Right ventricle myocardium superior (tissue), 1 donor: ENCODE results near the gene ARMC3. TPM values are rescaled to one million over a fixed set of nuclear protein-coding genes. Genes with fewer than 3 reads are reported as not detected.
"Not testable (repeated sequence)": the region's sequence is repeated elsewhere in the genome, so short reads cannot be mapped to it uniquely, and the experiment has no call there.

ENCODE experiments used
- ATAC-seq: fragments of 200-7000 bp; cut with Tn5 transposase; one replicate; pipeline ENCODE4 v1.9.1; 2020; ENCODE audit warnings: mild to moderate bottlenecking; ENCODE audit not compliant: poor library complexity
- DNase-seq: peaks from one replicate; pipeline ENCODE4 v3.0.0-alpha.2; 2020
- intact Hi-C: fragments of 100-400 bp; cut with DNase I; formaldehyde crosslinking; loops from one replicate; pipeline ENCODE4 v1.11.2; 2022
- long read RNA-seq: library from polyadenylated mRNA; unstranded; transcript quantifications from one replicate; pipeline ENCODE4 v2.0.0, GENCODE V29; 2021
- total RNA-seq: library from RNA; stranded (reverse); fragmentation: NEBNext Ultra II Directional; extraction: Animal tissue kit (Norgen Biotek cat#: 25700); gene quantifications from one replicate; pipeline ENCODE4 v1.2.1, GENCODE V29; 2021
- donor health status: DM: no; HTN: yes; CAD: no; lungs with severe emphysema.

The ARMC3 gene, protein sequence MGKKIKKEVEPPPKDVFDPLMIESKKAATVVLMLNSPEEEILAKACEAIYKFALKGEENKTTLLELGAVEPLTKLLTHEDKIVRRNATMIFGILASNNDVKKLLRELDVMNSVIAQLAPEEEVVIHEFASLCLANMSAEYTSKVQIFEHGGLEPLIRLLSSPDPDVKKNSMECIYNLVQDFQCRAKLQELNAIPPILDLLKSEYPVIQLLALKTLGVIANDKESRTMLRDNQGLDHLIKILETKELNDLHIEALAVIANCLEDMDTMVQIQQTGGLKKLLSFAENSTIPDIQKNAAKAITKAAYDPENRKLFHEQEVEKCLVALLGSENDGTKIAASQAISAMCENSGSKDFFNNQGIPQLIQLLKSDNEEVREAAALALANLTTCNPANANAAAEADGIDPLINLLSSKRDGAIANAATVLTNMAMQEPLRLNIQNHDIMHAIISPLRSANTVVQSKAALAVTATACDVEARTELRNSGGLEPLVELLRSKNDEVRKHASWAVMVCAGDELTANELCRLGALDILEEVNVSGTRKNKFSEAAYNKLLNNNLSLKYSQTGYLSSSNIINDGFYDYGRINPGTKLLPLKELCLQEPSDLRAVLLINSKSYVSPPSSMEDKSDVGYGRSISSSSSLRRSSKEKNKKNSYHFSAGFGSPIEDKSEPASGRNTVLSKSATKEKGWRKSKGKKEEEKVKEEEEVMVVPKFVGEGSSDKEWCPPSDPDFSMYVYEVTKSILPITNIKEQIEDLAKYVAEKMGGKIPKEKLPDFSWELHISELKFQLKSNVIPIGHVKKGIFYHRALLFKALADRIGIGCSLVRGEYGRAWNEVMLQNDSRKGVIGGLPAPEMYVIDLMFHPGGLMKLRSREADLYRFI
- not detected for total RNA-seq
- long read RNA-seq, result 0 reads

- intact Hi-C loops, result no loop called here
- DNase-seq, result peak; percentile 80
- ATAC-seq, result peak; percentile 97
Observed at GRCh38 chr10:22927661-22928403, at the start of gene ARMC3. TSS of gene ARMC3 (plus strand) at chr10:22928053. CDS start at chr10:22931997, 3,944 bp downstream.

DNA sequence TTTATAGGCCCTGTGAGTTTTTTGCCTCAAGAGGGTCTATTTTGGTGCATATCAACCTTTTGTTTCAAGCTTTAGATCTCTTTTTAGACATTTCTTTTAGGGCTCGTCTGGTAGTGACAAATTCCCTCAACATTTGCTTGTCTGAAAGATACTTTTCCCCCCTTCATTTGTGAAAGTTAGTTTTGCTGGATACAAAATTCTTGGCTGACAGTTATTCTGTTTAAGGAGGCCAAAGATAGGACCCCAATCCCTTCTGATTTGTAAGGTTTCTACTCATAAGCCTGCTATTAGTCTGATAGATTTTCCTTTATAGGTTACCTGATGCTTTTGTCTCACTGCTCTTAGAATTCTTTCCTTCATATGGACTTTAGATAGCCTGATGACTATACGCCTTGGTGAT lies 36.1 kb upstream of the ARMC3 start:
- ATAC-seq, result no peak
- intact Hi-C loops, result no loop called here

GRCh38 chr10:22893781-22894180 lies 34.1 kb upstream of the ARMC3 start:
- ATAC-seq (no peak), DNase-seq (no peak)
- intact Hi-C loops, result no loop called here

More for the DNA sequence above, 36.1 kb upstream of the ARMC3 start:
- DNase-seq, result no peak

- intact Hi-C loops, result no loop called here
- DNase-seq (no peak), ATAC-seq (peak; percentile 29)
Observed at GRCh38 chr10:22894714-22895113, 33.1 kb upstream of the ARMC3 start.

GRCh38 chr10:22895252-22895651 lies 32.6 kb upstream of the ARMC3 start:
- intact Hi-C loops, result no loop called here
- ATAC-seq (no peak), DNase-seq (no peak)

DNA sequence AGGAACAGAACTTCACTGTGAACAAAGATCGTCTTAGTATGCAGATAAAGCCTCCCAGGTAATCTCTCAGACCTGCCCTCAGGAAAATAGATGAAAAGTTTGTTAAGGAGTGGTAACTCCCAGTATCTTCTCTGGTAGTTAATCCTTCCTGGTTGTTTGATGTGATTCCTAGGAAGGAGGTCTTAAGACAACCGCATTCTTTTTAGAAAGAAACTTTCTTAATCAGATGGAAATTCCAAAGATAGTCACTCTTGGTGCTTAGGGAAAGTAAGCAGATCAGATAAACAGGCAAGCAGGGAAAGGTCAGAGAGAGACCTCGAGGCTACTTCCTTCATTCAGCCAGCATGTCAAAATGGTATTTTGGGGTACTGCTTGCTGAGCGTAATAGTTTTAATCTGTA lies 30.5 kb upstream of the ARMC3 start:
- DNase-seq, result no peak
- ATAC-seq, result no peak
- intact Hi-C loops, result no loop called here

DNA sequence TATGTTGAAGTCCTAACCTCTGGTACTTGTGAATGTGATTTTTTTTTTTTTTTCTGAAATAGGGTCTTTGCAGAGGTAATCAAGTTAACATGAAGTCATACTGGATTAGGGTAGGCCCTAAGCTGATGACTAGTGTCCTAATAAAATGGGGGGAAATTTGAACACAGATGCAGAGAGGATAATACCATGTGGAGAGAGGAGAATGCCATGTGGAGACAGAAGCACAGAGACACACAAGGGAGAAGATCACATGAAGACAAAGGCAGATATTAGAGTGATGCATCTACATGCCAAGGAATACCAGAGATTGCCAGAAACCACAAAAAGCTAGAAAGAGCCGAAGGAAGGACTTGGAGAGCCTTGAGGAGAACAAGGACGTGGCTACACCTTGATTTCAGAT lies 28.5 kb upstream of the ARMC3 start:
- DNase-seq (no peak), ATAC-seq (no peak)
- intact Hi-C loops, result no loop called here

- intact Hi-C loops, result no loop called here
- ATAC-seq, result no peak
- no peak for DNase-seq
Observed at GRCh38 chr10:22899775-22900174, 28.1 kb upstream of the ARMC3 start.

DNA sequence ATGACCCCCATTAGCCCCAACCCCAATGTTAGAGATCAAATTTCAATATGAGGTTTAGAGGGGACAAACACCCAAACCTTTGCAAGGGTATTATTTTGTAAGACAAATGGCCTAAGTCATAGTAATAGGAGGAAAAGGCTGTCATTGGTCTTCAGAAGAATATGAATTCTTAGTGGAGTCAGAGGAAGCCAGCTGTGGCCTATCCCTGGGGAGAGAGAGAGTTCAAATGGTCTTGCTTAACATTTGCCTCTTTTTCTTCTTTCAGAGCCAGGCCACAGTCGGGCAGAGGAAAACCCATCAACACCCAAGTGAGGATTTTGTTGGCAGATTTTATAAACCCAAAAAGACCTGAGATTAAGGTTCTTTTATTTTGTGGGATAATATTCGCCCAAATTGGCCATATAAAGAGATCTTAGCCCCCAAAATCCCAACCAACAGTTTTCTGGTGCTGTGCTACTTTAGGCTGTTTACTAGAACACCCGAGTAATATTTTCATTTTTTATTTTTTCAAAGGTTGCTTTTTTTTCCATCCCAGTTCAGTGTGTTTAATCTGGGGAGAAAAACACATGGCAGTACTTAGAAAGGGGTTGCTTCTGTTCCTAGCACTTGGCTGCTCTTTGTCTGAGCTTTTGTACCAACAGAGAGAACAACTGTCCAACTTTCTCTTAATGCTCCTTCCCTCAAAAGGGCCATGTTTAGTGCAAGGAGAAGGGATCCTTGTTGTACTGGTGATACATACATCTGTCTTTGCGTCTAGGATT lies 26.8 kb upstream of the ARMC3 start:
- DNase-seq (peak; percentile 58), ATAC-seq (peak; percentile 96)
- intact Hi-C loops, result no loop called here

- ATAC-seq, intact Hi-C loops, DNase-seq: not testable (repeated sequence)
Observed at GRCh38 chr10:22902147-22902546, 25.7 kb upstream of the ARMC3 start.

DNA sequence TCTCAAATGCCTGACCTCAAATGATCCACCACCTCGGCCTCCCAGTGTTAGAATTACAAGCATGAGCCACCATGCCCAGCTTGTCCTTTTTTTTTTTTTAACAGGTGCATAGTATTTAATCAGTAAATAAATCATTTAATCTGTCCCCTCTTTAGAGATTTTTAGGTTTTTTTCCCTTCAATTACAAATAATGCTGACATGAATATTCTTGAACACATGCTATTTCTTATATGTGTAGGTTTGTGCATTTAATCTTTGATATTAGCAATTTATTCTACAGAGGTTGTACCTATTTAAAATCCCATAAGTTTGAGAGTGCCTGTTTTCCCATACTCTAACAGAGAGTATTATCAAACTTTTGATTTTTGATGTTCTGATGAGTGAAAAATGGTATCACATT lies 24.2 kb upstream of the ARMC3 start:
- intact Hi-C loops, result no loop called here
- ATAC-seq (no peak), DNase-seq (no peak)

DNA sequence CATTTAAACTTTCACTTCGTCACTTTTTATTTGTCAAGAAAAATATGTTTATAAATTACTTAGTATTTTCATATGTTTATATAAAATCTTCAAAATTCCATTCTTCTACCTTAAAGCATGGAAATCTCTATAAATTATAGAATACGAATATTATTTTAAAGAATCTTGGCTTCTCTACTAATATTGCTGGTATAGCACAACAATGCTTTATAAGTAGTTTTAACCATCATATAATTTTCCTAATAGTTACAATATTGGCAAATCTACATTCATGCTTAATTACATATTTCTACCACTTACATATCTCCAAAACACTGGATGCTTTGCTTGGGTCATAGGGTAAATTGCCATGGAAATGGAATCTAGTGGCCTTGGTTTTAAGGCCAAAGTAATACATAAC lies 21.1 kb upstream of the ARMC3 start:
- intact Hi-C loops, result no loop called here
- ATAC-seq (no peak), DNase-seq (no peak)

DNA sequence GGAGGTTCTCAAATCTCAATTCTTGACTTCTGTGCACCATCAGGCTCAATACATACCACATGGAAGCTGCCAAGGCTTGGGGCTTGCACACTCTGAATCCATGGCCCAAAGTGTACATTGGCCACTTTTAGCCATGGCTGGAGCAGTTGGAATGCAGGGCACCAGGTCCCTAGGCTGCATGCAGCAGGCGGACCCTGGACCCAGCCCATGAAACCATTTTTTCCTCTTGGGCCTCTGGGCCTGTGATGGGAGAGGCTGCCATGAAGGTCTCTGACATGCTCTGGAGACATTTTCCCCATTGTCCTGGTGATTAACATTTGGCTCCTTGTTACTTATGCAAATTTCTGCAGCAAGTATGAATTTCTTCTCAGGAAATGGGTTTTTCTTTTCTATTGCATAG lies 19.0 kb upstream of the ARMC3 start:
- no peak for ATAC-seq
- DNase-seq, result no peak
- intact Hi-C loops, result no loop called here

GRCh38 chr10:22909673-22910072 lies 18.2 kb upstream of the ARMC3 start:
- intact Hi-C loops, DNase-seq, ATAC-seq: not testable (repeated sequence)

DNA sequence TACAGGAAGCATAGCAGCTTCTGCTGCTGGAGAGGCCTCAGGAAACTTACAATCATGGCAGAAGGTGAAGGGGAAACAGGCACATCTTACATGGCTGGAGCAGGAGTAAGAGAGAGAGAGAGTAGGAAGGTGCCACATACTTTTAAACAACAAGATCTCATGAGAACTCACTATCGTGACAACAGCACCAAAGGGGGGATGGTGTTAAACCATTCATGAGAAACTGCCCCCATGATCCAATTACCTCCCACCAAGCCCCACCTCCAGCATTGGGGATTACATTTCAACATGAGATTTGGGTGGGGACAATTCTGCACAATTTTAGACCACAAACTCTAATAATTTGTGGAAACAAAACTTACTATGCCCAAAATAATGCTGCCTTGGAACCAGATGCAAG lies 16.8 kb upstream of the ARMC3 start:
- intact Hi-C loops, result no loop called here
- DNase-seq (no peak), ATAC-seq (no peak)

DNA sequence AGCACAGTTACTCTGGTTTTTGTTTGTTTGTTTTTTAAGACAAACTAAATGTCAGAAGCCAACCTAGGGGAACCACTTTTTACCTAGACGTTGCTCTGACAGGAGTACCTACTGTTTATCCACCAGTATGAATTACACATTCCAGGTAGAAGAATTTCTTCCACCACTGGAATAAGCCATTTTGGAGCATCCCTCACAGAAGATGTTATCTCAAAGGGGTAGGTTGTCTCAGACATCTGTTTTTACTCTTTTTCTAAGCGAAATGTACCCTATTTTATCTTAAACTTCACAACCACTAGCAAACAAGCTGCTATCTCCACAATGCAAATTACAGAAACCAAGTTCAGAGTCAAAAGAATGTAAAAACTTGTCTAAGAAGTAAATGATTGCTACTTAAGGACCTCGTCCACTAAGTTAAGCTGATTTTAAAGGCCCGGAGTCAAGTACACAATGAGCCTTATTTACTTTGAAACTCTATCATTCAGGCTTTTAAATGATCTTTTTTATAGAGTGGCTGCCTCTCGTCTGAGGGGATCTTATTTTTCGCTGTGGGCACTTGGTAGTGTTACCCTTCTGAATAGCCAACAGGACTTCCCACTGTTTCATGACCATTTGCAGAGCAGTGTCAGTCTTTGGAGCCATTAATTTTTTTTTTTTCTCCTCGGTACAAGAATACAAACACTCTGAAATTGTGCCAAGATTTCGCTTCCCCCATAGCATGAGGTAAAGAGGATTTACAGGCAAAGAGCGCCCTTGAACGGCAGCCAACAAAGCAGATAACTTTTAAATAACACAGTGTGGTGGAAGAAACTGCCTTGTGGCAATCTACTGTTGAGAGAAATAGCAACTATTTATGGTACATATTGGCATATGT lies 15.7 kb upstream of the ARMC3 start:
- DNase-seq (no peak), ATAC-seq (no peak)
- intact Hi-C loops, result no loop called here

- DNase-seq, result no peak
- no peak for ATAC-seq
- intact Hi-C loops, result no loop called here
Observed at GRCh38 chr10:22912763-22913384, 15.0 kb upstream of the ARMC3 start.
